ENCODE results near the gene DCDC2B.

DCDC2B gene

GRCh38 chr1:32199717-32200072 lies 9.2 kb upstream of the DCDC2B start:
- Histone ChIP-seq H3K27me3 (ENCODE audit: control insufficient read depth, low read length) (no peaks in the 10 kb centered on the region), H3K79me2 (ENCODE audit: control insufficient read depth, low read length) (no peaks in the 10 kb centered on the region), H4K20me1 (ENCODE audit: control insufficient read depth, insufficient read depth, low read depth, low read length) (no peaks in the 10 kb centered on the region), H3F3A (ENCODE audit: control insufficient read depth, insufficient read depth) (peaks cover 12% of the 10 kb centered on the region; the same call in 1 of the 2 replicates), H3K9me3 (ENCODE audit: control insufficient read depth, insufficient read depth, low read length) (no peaks in the 10 kb centered on the region), H3K36me3 (ENCODE audit: control insufficient read depth, low read length) (peaks cover 38% of the 10 kb centered on the region), H3K4me1 (ENCODE audit: control insufficient read depth, low read length) (peaks cover 36% of the 10 kb centered on the region), H3K4me3 (ENCODE audit: low read length) (peak overlapping the region; percentile 86), H3K9me2 (replicated peaks; ENCODE audit: control insufficient read depth, low read length) (no peaks in the 10 kb centered on the region), H3K27ac (ENCODE audit: low read depth, low read length) (peak overlapping the region; percentile 30; the same call in 1 of the 2 replicates), H3K4me2 (ENCODE audit: low read length) (peak overlapping the region; percentile 83)
- TF ChIP-seq CTCF (IDR thresholded peaks at IDR 0.05; ENCODE audit: low read depth, low read length, poor library complexity, severe bottlenecking) = no peak
- TF ChIP-seq EZH2phosphoT487 (IDR thresholded peaks at IDR 0.05; ENCODE audit: borderline replicate concordance, low read length) = no peak

- no peaks in the 10 kb centered on the region for H4K20me1 ChIP-seq (ENCODE audit: control insufficient read depth, insufficient read depth, low read depth, low read length)
- H3K79me2 ChIP-seq (ENCODE audit: control insufficient read depth, low read length) = no peaks in the 10 kb centered on the region
- H3K27me3 ChIP-seq (ENCODE audit: control insufficient read depth, low read length) = no peaks in the 10 kb centered on the region
- H3F3A ChIP-seq (ENCODE audit: control insufficient read depth, insufficient read depth) = peaks cover 13% of the 10 kb centered on the region; the same call in 1 of the 2 replicates
- H3K27ac ChIP-seq (ENCODE audit: low read depth, low read length) = peak within 1 kb of the TSS; percentile 30; the same call in 1 of the 2 replicates
- H3K9me3 ChIP-seq (ENCODE audit: control insufficient read depth, insufficient read depth, low read length) = no peaks in the 10 kb centered on the region
- no peak for TF ChIP-seq CTCF (IDR thresholded peaks at IDR 0.05; ENCODE audit: low read depth, low read length, poor library complexity, severe bottlenecking)
- no peak for TF ChIP-seq EZH2phosphoT487 (IDR thresholded peaks at IDR 0.05; ENCODE audit: borderline replicate concordance, low read length)
- peaks cover 40% of the 10 kb centered on the region for H3K4me1 ChIP-seq (ENCODE audit: control insufficient read depth, low read length)
- peak within 1 kb of the TSS; percentile 86 for H3K4me3 ChIP-seq (ENCODE audit: low read length)
- H3K36me3 ChIP-seq (ENCODE audit: control insufficient read depth, low read length) = peaks cover 31% of the 10 kb centered on the region
- H3K4me2 ChIP-seq (ENCODE audit: low read length) = peak within 1 kb of the TSS; percentile 83
- H3K9me2 ChIP-seq (replicated peaks; ENCODE audit: control insufficient read depth, low read length) = no peaks in the 10 kb centered on the region
Measured at GRCh38 chr1:32200226-32201010, 8.5 kb upstream of the DCDC2B start, which contains the start of gene CCDC28B. TSS of gene CCDC28B (plus strand) at chr1:32200595. CDS start at chr1:32201936, 1,341 bp downstream.

GRCh38 chr1:32201011-32201855 lies 7.7 kb upstream of the DCDC2B start:
- Histone ChIP-seq H3K27ac (ENCODE audit: low read depth, low read length) (peak overlapping the region; percentile 1; the same call in 1 of the 2 replicates), H3K9me2 (replicated peaks; ENCODE audit: control insufficient read depth, low read length) (no peaks in the 10 kb centered on the region), H3K4me2 (ENCODE audit: low read length) (peak overlapping the region; percentile 83), H4K20me1 (ENCODE audit: control insufficient read depth, insufficient read depth, low read depth, low read length) (no peaks in the 10 kb centered on the region), H3F3A (ENCODE audit: control insufficient read depth, insufficient read depth) (peaks cover 11% of the 10 kb centered on the region; the same call in 1 of the 2 replicates), H3K79me2 (ENCODE audit: control insufficient read depth, low read length) (peaks cover 7% of the 10 kb centered on the region), H3K27me3 (ENCODE audit: control insufficient read depth, low read length) (no peaks in the 10 kb centered on the region), H3K4me1 (ENCODE audit: control insufficient read depth, low read length) (peaks cover 43% of the 10 kb centered on the region), H3K9me3 (ENCODE audit: control insufficient read depth, insufficient read depth, low read length) (no peaks in the 10 kb centered on the region), H3K36me3 (ENCODE audit: control insufficient read depth, low read length) (peaks cover 26% of the 10 kb centered on the region), H3K4me3 (ENCODE audit: low read length) (peak overlapping the region; percentile 86)
- no peak for TF ChIP-seq EZH2phosphoT487 (IDR thresholded peaks at IDR 0.05; ENCODE audit: borderline replicate concordance, low read length)
- TF ChIP-seq CTCF (IDR thresholded peaks at IDR 0.05; ENCODE audit: low read depth, low read length, poor library complexity, severe bottlenecking) = peak; percentile 40
